Smooth muscle cell (in vitro differentiated cells): ENCODE measurements around the gene C10orf53. TPM values are rescaled to one million over a fixed set of nuclear protein-coding genes. Genes with fewer than 3 reads are reported as not detected.

ENCODE experiments used
- DNase-seq: peaks from one replicate; lab custom pipeline; 2025; ENCODE audit not compliant: unreplicated experiment; lab: John Stamatoyannopoulos, UW
- H2AFZ ChIP-seq: fragments of 200-600 bp; sonication (generic); 2 replicates; pipeline ENCODE4 v1.6.0; 2016; ENCODE audit warnings: antibody characterized with exemption, low read depth, mild to moderate bottlenecking
- H3F3A ChIP-seq: fragments of 200-600 bp; sonication (generic); 2 replicates; pipeline ENCODE4 v1.6.0; 2017; ENCODE audit warnings: antibody characterized with exemption, low read depth
- H3K27ac ChIP-seq: fragments of 200-600 bp; sonication (generic); 2 replicates; pipeline ENCODE4 v1.5.1; 2016; ENCODE audit warnings: low read depth, mild to moderate bottlenecking
- H3K27me3 ChIP-seq: fragments of 200-600 bp; sonication (generic); 2 replicates; pipeline ENCODE4 v1.6.1; 2016; ENCODE audit warnings: low read depth, mild to moderate bottlenecking
- H3K36me3 ChIP-seq: fragments of 200-600 bp; sonication (generic); 2 replicates; pipeline ENCODE4 v1.5.1; 2016; ENCODE audit warnings: low read depth
- H3K4me1 ChIP-seq: fragments of 200-600 bp; sonication (generic); 2 replicates; pipeline ENCODE4 v1.5.1; 2016; ENCODE audit warnings: low read depth
- H3K4me2 ChIP-seq: fragments of 200-600 bp; sonication (generic); 2 replicates; pipeline ENCODE4 v1.6.0; 2016; ENCODE audit warnings: mild to moderate bottlenecking
- H3K4me3 ChIP-seq: fragments of 200-600 bp; sonication (generic); 2 replicates; pipeline ENCODE4 v1.5.1; 2016; ENCODE audit warnings: mild to moderate bottlenecking
- H3K79me2 ChIP-seq: fragments of 200-600 bp; sonication (generic); 2 replicates; pipeline ENCODE4 v1.6.0; 2016; ENCODE audit warnings: low read depth, mild to moderate bottlenecking
- H3K9ac ChIP-seq: fragments of 200-600 bp; sonication (generic); 2 replicates; pipeline ENCODE4 v1.6.0; 2016; ENCODE audit warnings: low read depth
- H3K9me3 ChIP-seq: fragments of 200-600 bp; sonication (generic); replicated peaks from 2 replicates; pipeline ENCODE4 v1.5.1; 2016; ENCODE audit warnings: low read depth
- H4K20me1 ChIP-seq: fragments of 200-600 bp; sonication (generic); 2 replicates; pipeline ENCODE4 v1.6.0; 2016; ENCODE audit warnings: low read depth
- CTCF ChIP-seq: fragments of 200-600 bp; sonication (generic); IDR thresholded peaks from 2 replicates; pipeline ENCODE4 v1.5.1; 2017; ENCODE audit warnings: borderline replicate concordance, mild to moderate bottlenecking, antibody characterized with exemption; ENCODE audit not compliant: insufficient read depth, poor library complexity, severe bottlenecking
- WGBS: methylation state at CpG from one replicate; pipeline ENCODE4 v1.1.7; 2016; ENCODE audit warnings: low lambda C conversion rate; 5-methylcytosine and 5-hydroxymethylcytosine counted together
- polyA plus RNA-seq: library from polyadenylated mRNA; unstranded; fragments of >200 nt; fragmentation: Nextera tagmentation; extraction: Ambion mirVana; gene quantifications from 2 replicates; pipeline ENCODE4 v1.2.1, GENCODE V29; 2016
- total RNA-seq: library from RNA; depleted of rRNA; stranded (reverse); fragments of >200 nt; gene quantifications from 2 replicates; pipeline ENCODE4 v1.2.3, GENCODE V29; 2014

C10orf53 gene
- total and polyA plus RNA-seq, 2 experiments from 2014 or later = not detected

GRCh38 chr10:49743464-49744075, 64.1 kb downstream of the C10orf53 start:
- Histone ChIP-seq H3K79me2 (no peaks in the 10 kb centered on the region), H3K9me3 (no peaks in the 10 kb centered on the region), H4K20me1 (no peaks in the 10 kb centered on the region), H3K4me1 (no peaks in the 10 kb centered on the region), H3K4me2 (no peak overlapping the region), H3F3A (no peaks in the 10 kb centered on the region), H2AFZ (no peak overlapping the region), H3K27ac (no peak overlapping the region), H3K36me3 (no peaks in the 10 kb centered on the region), H3K9ac (no peak overlapping the region), H3K27me3 (no peaks in the 10 kb centered on the region), H3K4me3 (no peak overlapping the region)
- DNase-seq = no peak
- 92% methylated on average over 19 of the region's 19 CpGs for WGBS
- TF ChIP-seq CTCF = no peak

- 90% methylated on average over 6 of the region's 6 CpGs for WGBS
- Histone ChIP-seq H3K36me3 (no peaks in the 10 kb centered on the region), H3K4me2 (no peak overlapping the region), H4K20me1 (no peaks in the 10 kb centered on the region), H3K27me3 (no peaks in the 10 kb centered on the region), H3K9ac (no peak overlapping the region), H3K79me2 (no peaks in the 10 kb centered on the region), H3K4me1 (no peaks in the 10 kb centered on the region), H3K9me3 (no peaks in the 10 kb centered on the region), H3K27ac (no peak overlapping the region), H3K4me3 (no peak overlapping the region), H3F3A (no peaks in the 10 kb centered on the region), H2AFZ (no peak overlapping the region)
- no peak for TF ChIP-seq CTCF
- DNase-seq = no peak
Observed at GRCh38 chr10:49744091-49744685, 64.7 kb downstream of the C10orf53 start.

- TF ChIP-seq CTCF = no peak
- 89% methylated on average over 13 of the region's 13 CpGs for WGBS
- no peaks in the 10 kb centered on the region for H3K36me3 ChIP-seq
- no peak for DNase-seq
- no peaks in the 10 kb centered on the region for H3K79me2 ChIP-seq
- H2AFZ ChIP-seq = no peak overlapping the region
- no peak overlapping the region for H3K27ac ChIP-seq
- H3K9me3 ChIP-seq = no peaks in the 10 kb centered on the region
- no peaks in the 10 kb centered on the region for H3K27me3 ChIP-seq
- H4K20me1 ChIP-seq = no peaks in the 10 kb centered on the region
- H3F3A ChIP-seq = no peaks in the 10 kb centered on the region
- H3K9ac ChIP-seq = no peak overlapping the region
- no peak overlapping the region for H3K4me3 ChIP-seq
- no peaks in the 10 kb centered on the region for H3K4me1 ChIP-seq
- H3K4me2 ChIP-seq = no peak overlapping the region
Observed at GRCh38 chr10:49744924-49745605, 65.6 kb downstream of the C10orf53 start.
